GM19455 (cell line): ENCODE data around the gene MYL11.

Source experiments
- ATAC-seq: cut with Tn5 transposase; IDR thresholded peaks from one replicate; pipeline ENCODE4 v1.9.1; 2021; ENCODE audit not compliant: unreplicated experiment

Gene MYL11

DNA sequence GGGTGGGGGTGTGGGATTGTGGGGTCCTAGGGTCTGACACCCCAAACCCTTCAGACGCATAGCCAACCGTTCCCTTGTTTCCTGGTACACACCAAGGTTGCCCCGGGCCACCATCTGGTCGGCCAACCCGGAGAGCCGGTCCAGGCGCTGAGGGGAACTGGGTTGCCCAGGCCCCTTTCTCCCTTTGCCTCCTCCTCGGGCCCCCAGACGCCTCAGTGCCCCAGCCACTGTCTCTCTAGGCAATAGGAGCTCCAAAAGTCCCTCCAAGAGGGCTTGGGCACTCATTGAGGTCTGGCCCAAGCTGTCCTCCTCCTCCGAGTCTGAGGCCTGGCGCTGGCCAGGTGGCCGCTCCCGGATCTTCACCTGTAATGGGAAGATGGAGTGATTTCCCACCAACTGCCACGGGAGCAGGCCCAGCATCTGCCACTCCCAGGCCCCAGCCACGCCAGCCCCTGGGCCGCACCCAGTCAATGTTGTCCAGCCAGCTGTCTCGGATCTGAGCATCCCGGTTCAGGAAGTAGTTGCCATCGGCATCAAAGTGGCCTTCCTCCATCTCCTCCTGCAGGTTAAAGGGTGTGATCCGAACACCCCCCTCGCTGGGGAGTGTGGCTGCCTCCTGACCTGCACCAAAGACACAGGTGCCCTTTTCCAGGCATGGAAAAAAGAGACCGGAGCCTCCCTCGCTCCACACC lies 21.0 kb upstream of the MYL11 start:
- ATAC-seq, result no peak

DNA sequence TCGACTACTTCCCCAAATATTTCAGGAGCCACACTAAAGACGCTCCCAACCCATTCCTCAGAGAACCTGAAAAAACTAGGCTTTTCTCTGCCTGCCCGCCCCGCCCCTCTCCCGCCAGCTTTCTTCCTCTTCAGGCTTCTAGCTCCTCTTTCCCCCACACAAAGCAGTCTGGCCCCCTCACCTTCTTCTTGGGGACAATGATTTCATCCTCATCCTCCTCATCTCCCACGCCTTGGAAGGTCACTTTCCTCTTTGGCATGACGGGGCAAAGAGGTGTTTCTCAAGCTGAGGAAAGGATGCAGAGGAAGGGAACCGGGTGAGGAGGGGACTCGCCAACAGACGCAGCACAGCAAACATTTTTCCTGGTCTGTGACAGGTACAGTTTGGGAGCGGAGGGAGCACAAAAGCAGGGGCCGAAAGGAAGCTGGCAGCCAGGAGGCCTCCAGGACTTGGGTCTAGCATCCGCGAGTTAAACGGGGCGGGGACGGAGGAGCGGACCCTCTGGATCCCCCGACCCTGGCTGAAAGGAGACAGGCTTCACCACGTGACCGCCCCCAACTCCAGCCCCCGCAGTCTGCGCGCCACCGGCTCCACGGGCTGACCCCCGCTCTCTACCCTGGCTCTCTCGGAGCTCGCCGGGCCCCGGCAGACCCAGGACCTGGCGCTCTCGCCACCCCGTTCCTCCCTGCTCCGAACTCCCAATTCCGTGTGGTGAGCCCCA lies 20.0 kb upstream of the MYL11 start:
- ATAC-seq, result no peak

DNA sequence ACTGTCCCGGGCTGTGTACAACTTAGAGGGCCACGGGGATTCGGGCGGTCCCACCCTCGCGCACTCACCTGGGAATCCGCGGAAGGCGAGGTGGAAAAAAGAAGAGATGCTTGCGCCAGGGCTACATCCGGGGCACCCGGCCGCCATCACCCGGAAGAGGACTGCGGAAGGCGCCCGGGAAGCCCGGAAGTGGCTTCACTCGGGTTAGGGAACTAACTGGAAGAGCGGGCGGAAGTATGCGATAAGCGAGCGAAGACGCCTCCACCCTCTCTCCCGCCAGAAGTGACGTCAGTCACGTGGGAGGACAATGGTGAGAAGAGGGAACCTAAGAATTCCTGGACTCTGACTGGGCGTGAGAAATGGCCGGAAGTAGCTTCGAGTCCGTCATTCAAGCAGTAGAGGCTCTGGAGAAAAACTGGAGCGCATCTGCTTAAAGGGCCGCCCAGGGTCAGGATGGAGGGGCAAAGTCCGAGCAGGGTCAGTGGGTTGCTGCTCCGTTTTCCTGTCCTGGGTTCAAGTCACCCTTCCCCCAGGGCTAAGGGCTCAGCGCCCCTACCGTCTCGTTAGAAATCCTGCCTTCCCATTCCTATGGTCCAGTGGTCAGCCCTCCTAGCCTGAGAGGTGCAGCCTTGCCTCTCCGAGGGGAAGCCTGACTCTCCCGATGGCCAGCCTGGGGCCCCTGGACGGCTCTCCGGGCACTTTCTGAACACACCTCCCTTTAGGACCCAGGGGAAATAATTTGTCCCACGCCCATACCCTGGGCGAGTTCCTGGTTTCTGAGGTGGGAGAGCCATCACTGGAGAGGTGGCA lies 19.3 kb upstream of the MYL11 start, which contains the start of gene CD2BP2:
TSS of gene CD2BP2 (minus strand) at position 165 of the 810 bp plus-strand sequence. CDS start 627 bp downstream, outside the sequence.
- ATAC-seq, result peak; percentile 47

DNA sequence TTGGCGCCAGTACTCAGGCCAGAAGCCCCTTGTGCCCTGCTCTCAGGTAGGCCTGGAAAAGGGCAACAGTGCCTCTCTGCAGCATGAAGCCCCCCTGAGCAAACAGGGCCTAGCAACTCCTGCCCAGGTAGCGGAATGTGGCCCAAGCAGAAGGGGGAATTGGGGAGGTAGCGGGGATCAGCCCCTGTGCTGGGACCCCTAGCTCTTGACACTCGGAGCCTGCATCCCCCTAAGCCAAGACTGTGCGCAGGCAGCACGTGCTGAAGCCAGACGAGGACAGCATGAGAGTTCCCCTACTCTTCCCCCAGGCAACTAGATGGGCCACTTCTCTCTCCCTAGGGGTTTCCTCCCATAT lies 18.7 kb upstream of the MYL11 start:
- no peak for ATAC-seq

DNA sequence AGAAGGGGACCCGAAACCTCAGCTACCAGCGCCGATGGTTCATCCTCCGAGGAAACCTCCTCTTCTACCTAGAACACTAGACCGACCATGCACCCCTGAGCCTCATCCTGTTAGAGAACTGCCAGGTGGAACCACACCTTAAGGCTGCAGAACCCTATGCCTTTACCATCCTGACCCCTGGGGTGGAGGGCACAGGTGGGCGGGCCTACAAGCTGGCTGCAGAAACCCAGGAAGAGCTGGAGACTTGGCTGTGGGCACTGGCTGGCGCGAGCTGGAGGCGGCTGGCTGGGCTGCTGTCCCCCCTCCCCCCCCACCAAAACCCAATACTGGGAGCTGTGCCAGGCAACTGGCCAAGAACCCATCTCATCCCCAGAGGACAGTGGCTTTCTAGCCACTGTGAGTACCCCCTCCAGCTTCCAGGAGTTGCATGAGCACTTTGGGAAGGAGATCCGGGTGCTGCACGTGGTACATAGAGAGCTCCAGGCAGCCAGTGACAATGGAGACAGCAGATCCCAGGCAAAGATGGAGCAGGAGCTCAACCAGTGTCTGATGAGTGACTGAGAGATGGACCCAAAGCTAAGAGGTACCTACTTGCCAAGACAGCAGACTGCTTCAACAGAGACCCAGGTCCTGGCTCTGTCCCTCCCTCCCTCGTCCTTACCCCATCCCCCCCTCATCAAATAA lies 18.1 kb upstream of the MYL11 start:
- ATAC-seq, result no peak

DNA sequence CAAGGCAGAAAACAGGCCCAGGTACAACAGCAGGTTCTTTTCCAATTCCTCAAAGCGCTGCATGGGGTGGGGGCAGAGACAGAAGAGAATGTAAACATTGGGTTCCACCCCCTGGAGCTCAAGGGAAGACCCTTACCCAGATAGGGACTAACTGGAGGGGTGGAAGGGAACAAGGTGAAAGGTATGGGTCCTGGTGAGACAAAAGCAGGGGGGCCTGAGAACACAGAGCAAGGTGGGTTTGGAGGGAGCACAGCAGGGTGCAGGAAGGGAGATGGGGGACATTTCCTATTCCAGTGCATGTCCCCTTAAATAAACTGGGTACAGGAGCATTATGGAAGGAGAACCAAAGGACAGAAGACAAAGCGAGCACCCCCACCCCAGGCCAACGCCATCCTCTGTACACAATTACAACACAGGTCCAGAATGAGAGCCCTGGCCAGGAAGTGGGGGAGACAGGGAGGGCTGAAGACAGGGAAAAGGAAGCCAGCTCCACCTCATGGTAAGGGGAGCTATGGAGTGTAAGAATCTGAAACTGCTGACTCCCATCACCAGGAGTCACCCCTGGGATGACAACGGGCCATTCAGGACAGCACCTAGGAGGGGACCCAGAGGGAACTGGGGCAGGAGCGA lies 17.4 kb upstream of the MYL11 start:
- ATAC-seq, result no peak

DNA sequence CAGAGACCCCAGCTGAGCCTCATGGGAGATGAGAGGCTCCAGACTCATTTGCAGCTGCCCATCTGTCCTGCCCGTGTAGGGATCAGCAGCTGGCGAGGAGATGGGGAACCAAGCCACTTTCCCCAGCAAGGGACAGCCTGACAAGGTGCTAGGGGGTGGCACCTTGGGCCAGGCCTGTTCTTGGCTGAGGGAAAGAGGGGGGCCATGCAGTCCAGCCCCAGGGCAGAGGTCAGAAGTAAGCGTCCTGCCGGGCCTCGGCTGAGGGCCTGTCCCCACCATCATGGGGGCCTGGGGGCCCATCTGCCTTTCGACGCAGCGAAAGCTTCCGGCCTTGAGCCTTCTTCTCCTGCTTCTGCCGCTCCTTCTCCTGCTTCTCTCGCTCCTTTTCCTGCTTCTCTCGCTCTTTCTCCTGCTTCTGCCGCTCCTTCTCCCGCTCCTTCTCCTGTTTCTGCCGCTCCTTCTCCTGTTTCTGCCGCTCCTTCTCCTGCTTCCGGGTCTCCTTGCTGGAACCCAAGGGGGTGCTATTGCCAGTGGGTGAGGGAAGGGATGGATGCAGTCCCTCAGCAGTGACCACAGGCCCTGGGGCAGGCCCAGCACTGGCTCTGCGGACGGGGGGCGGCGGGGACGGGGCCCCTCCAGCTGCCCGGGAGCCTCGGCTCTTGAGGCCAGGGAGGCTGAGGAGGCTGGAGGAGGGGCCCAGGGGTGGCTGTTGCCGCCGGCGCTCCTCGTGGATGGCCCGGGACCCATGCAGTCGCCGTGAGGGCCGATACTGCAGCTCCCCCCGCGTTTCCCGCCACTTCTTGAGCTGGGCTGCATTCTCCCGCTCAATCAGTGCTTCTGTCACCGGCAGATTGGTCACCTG lies 16.7 kb upstream of the MYL11 start:
- ATAC-seq, result no peak

DNA sequence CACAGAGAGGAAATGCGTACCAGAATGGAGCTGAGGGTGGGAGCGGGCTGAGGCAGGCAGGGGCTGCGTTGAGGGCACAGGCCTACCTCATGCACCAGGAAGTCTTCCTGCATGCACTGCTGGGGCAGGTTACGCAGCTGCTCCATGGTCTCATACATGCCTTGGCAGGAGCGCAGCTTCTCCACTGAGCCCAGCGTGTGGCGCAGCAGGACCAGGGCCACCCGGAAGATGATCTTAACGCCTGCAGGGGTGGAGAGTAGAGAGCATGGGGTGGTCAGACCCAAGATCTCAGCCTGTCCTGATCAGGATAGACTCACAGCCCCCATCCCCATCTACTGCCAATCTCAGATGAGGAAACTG lies 16.0 kb upstream of the MYL11 start:
- no peak for ATAC-seq

DNA sequence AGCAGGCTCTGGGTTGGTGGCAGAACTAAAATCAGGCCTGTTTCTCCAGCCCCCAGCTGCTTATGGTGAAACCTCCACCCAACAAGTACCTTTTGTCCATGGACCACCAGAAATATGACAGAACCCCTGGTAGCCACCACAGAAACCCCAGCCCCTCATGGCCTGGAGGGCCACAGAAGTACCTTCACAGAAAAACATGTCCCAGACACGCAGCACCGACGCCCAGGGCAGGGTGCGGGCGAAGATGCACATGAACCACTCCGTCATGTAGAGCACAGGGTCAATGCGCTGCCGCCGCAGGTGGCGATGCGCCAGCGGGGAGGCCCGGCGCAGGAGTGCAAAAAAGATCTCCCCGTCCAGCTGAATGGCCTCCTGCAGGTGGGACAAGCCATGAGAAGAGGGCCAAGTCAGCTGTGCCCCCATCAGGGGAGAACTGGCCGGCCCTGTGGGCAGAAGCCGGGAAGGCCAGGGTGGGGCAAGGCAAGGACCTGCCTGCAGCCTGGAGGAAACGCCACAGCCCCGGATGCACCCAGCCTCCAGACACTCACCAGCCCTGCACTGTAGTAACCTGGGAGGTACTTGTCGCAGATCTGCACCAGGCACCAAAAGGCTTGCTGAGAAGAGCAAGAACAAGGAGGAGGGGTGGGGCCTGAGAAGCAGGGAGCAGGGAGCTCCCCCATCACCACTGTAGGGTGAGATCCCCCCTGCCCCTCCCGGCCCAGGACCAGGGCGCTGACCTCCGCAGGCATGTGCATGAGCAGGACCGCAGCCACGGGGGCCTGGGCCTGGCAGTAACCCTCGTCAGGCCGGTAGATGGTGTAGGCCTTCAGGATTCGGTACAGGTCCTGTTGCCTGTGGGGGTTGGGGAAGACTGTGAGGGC lies 15.4 kb upstream of the MYL11 start:
- ATAC-seq, result no peak

DNA sequence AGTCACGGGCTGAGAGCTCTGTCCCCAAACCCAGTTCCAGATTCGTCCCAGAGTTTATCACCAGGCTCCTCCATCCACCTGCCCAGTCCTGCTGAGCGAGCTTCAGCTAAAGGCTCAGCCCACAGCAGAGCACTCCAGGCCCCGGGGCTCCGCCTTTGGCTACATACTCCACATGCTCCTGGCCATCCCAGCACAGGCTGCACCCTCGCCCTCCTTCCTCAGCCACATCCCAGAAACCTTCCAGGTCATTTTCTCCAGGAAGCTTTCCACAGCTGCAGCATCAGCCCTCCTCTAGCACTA lies 14.8 kb upstream of the MYL11 start:
- no peak for ATAC-seq

DNA sequence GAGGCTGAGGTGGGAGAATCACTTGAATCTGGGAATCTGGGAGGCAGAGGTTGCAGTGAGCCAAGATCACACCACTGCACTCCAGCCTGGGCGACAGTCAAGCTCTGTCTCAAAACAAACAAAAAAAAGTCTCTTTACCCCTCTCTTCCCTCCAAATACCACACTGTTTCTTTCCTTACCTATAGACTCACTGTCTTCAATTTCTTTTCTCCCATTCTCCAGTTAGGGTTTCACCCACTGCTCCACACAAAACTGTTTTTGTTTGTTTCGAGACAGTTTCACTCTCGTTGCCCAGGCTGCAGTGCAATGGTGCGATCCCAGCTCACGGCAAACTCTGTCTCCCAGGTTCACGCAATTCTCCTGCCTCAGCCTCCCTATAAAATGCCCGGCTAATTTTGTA lies 13.4 kb upstream of the MYL11 start:
- no peak for ATAC-seq

DNA sequence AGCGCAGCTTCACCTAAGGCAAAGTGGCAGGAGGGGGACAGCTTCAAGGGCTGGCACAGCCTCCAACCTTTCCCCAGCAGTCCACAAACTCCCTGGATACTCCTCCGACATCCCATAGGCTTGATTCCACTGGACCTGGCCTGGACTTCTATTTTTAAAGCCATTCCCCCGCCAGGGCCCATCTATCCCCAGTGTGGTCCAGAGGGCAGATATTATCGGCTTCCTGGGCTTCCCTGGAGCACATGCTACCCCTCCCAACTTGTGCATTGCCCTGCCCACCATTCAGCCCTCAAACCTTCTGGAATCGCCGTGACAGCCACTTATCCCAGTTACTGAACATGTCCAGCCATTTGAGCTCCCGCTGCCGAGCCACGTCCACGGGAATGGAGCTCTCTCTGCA lies 9.4 kb upstream of the MYL11 start:
- no peak for ATAC-seq

DNA sequence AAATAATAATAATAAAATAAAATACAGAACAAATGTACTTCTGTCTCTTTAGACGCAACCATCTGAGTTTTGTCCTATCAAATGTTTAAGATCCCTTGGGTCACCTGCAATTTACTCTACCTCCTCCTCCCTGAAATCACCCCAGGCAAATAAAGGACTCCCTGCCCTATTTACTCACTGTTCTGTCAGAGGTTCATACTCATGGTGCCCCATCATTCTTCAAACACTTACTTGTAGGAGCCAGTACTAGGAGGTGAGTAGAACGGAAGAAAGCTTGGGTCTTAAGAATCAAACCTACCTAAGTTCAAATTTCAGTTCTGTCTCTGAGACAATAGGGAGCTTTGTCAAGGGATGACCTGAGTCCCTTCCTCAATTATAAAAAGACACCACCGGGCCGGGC lies 8.1 kb upstream of the MYL11 start:
- ATAC-seq, result no peak

DNA sequence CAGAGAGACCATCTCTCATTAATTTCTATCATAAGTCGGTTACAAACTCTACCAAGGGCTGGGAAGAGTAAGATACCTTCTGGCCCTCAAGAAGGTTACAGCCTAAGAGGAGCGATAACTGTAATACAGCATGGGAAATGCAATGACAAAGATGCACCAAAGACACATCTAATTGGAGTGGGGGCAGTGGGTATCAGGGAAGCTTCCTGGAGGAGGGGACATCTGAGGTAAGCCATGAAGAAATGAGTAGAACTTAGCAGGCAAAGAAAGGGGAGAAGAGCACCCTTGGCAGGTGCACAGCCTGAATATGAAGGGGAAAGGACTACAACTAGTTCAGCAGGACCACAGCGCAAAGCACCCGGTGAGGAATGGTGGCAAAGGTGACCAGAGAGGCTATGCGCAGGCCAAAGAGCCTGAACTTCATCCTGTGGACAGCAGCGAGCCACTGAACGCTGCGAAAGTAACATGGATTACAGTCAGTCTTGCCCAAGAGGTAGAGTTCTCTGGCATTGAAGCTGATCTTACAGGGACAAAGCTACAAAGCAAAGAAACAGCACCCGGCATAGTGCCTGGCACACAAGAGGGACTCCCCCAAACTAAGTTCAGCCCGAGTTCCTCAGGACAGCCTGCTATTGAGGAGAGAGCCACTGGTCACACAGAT lies 7.1 kb upstream of the MYL11 start:
- ATAC-seq, result no peak

DNA sequence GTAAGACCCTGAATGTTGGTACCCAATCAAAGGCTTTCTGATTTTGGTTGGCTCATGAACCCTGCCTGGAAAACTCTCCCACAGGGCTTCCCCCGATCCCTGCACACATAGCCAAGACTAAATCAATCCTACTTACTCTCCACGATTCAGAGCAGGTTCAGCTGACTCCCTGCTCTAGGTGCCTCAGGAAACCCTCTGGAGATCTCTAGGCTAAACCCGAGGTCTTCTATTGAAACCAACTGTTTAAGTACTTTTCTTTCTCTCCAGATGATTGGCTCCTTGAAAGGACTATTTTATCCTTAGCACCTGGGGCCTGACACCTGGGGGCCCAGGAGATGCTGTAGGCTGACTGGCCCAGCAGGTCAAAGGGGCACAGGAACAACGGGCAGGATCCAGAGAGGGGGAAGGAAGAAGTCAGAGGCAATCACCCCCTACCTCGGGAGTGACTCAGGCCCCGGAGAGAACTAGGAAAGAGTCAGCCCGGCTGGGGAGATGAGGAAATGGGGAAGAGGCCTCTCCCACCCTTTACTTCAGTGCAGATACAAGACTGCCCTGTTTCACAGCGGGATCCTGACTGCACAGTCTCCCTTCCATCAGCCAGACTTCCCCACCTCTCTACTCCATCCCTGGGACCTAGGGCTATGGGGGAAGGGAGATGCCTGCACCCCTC lies 6.3 kb upstream of the MYL11 start:
- ATAC-seq, result no peak

DNA sequence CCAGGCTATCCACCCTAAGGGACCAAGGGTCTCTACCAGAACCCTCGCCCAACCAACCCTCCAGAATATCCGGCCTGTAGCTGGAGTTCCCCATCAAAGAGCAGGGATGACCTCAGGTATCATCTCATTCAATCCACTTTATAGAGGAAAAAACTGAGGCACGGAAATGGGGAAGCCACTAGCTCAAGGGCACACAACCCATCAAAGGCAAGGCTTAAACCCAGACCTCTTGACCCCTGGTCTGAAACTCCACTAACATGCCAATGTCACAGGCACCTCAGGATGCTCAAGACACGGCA lies 5.9 kb upstream of the MYL11 start:
- ATAC-seq, result no peak

DNA sequence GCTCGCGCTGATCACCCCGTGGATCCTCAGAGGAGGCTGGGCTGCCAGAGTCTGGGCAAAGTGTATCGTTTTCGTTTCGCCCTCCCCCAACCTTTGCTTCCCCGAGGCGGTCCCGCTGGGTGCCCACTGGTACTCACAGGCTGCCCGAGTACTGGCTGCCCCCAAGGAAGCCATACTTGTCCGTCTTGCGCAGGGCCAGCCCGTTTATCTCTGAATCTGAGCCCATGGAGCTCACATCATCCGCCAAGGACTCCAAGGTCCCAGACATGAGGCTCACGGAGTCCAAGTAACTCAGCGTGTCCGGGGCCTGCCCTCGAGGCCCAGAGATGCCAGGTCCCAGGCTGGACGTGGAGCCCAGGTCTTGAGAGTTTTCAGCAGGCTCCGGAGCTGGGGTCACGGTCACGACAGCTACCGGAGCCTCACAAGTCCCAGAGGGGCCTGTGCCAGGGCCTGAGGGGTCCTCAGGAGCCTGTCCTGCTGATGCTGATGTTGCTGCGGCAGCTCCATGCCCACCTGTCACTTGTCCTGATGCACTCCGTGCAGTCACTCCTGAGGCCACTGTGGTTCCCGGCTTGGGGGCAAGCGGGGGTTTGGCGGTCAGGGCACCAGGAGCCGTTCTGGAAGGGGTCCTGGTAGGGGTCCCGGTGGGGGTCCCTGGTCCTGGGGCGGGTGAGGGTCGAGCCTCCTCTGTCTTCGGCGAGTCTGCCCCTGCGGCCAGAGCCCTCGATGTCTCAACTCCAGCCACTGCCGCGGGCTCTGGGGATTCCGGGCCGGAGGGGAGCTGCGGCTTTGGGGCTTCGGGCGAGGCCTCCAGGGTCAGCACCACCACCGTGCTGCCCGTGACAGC lies 5.3 kb upstream of the MYL11 start:
- no peak for ATAC-seq
